ENCODE results near the gene SUN2. TPM values are rescaled to one million over a fixed set of nuclear protein-coding genes. Genes with fewer than 3 reads are reported as not detected.

Gene SUN2
- polyA plus RNA-seq, 1 donor from 2014 or later, result 172 TPM

DNA sequence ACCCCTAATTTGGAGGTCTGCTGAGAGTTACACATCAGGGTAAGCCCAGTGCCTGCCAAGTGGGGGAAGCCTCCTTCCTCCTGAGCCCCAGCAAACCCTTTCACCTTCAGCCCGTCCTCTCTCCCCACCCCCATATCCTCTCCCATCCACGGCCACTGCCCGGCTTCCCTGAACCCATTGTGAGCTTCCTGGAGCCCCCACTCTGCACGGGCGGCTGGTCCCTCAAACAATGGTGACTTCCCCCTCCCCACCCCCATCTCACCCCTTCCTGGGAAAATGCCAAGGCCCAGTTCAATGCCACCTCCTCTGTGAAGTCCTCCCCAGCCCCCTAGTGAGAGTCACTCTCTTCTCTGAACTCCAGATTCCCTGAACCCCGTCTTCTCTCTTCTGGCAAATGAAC is 20.3 kb upstream of the SUN2 start:
- H3K9me2 ChIP-seq (ENCODE audit: insufficient read depth, low read length), result no peaks in the 10 kb centered on the region
- TF ChIP-seq POLR2AphosphoS5 (IDR thresholded peaks at IDR 0.05) (no peak), REST (IDR thresholded peaks at IDR 0.05; ENCODE audit: borderline replicate concordance) (no peak), EZH2 (IDR thresholded peaks at IDR 0.05; ENCODE audit: borderline replicate concordance, insufficient read depth, low read length, poor library complexity, severe bottlenecking) (no peak), EP300 (conservative IDR thresholded peaks at IDR 0.05; ENCODE audit: poor library complexity, severe bottlenecking) (no peak), SMC3 (conservative IDR thresholded peaks at IDR 0.05; ENCODE audit: poor library complexity) (no peak), TAF1 (IDR thresholded peaks at IDR 0.05; ENCODE audit: low read depth) (no peak), RAD21 (conservative IDR thresholded peaks at IDR 0.05) (no peak), MXI1 (conservative IDR thresholded peaks at IDR 0.05; ENCODE audit: poor library complexity, severe bottlenecking) (no peak)
- TF ChIP-seq, protein P1, sequence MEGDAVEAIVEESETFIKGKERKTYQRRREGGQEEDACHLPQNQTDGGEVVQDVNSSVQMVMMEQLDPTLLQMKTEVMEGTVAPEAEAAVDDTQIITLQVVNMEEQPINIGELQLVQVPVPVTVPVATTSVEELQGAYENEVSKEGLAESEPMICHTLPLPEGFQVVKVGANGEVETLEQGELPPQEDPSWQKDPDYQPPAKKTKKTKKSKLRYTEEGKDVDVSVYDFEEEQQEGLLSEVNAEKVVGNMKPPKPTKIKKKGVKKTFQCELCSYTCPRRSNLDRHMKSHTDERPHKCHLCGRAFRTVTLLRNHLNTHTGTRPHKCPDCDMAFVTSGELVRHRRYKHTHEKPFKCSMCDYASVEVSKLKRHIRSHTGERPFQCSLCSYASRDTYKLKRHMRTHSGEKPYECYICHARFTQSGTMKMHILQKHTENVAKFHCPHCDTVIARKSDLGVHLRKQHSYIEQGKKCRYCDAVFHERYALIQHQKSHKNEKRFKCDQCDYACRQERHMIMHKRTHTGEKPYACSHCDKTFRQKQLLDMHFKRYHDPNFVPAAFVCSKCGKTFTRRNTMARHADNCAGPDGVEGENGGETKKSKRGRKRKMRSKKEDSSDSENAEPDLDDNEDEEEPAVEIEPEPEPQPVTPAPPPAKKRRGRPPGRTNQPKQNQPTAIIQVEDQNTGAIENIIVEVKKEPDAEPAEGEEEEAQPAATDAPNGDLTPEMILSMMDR (IDR thresholded peaks at IDR 0.05; ENCODE audit: poor library complexity, severe bottlenecking), result no peak
- H3K9me3 ChIP-seq (ENCODE audit: low read length), result no peaks in the 10 kb centered on the region
- no peak overlapping the region for H2AFZ ChIP-seq (ENCODE audit: low read depth, low read length)
- H3K27ac ChIP-seq (ENCODE audit: low read length), result no peak overlapping the region
- H3K79me2 ChIP-seq (replicated peaks; ENCODE audit: insufficient read depth, low read length), result no peaks in the 10 kb centered on the region
- no peaks in the 10 kb centered on the region for H3F3A ChIP-seq (ENCODE audit: insufficient read depth, low read length, poor library complexity, severe bottlenecking)
- no peaks in the 10 kb centered on the region for H3K36me3 ChIP-seq (ENCODE audit: insufficient read depth, low read length)
- H3K4me2 ChIP-seq (ENCODE audit: low read length), result no peak overlapping the region
- H3K9ac ChIP-seq (ENCODE audit: low read length), result no peak overlapping the region
- H3K27me3 ChIP-seq (ENCODE audit: insufficient read depth, low read depth, low read length), result no peaks in the 10 kb centered on the region
- H3K4me3 ChIP-seq (ENCODE audit: low read length), result no peak overlapping the region
- H4K20me1 ChIP-seq (ENCODE audit: insufficient read depth), result no peaks in the 10 kb centered on the region

DNA sequence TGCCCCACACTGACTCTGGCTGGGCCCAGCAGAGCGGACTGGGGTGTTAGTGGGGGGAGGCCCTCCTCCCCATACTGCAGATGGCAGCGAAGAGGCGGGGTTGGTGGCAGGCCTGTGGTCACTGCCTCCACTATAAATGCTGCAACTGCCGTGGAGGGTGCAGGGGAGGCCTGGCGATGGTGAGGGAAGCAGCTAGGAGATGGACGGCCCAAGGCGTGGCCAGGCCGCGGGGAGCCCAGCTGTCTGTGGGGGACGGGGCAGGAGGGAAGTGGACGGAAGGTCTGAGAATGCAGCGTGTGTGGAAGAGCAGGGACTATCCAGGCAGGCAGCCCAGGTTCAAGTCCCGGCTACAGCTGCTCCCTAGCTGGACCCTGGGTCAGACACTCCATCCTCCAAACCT is 19.9 kb upstream of the SUN2 start:
- H3F3A ChIP-seq (ENCODE audit: insufficient read depth, low read length, poor library complexity, severe bottlenecking), result no peaks in the 10 kb centered on the region
- no peak overlapping the region for H3K4me3 ChIP-seq (ENCODE audit: low read length)
- H3K79me2 ChIP-seq (replicated peaks; ENCODE audit: insufficient read depth, low read length), result no peaks in the 10 kb centered on the region
- no peaks in the 10 kb centered on the region for H4K20me1 ChIP-seq (ENCODE audit: insufficient read depth)
- H3K36me3 ChIP-seq (ENCODE audit: insufficient read depth, low read length), result no peaks in the 10 kb centered on the region
- H3K9me3 ChIP-seq (ENCODE audit: low read length), result no peaks in the 10 kb centered on the region
- no peak overlapping the region for H2AFZ ChIP-seq (ENCODE audit: low read depth, low read length)
- H3K27me3 ChIP-seq (ENCODE audit: insufficient read depth, low read depth, low read length), result no peaks in the 10 kb centered on the region
- no peak overlapping the region for H3K9ac ChIP-seq (ENCODE audit: low read length)
- no peak overlapping the region for H3K27ac ChIP-seq (ENCODE audit: low read length)
- no peak for TF ChIP-seq RAD21 (conservative IDR thresholded peaks at IDR 0.05)
- no peak for TF ChIP-seq MXI1 (conservative IDR thresholded peaks at IDR 0.05; ENCODE audit: poor library complexity, severe bottlenecking)
- TF ChIP-seq SMC3 (conservative IDR thresholded peaks at IDR 0.05; ENCODE audit: poor library complexity), result no peak
- TF ChIP-seq EZH2 (IDR thresholded peaks at IDR 0.05; ENCODE audit: borderline replicate concordance, insufficient read depth, low read length, poor library complexity, severe bottlenecking), result no peak
- TF ChIP-seq REST (IDR thresholded peaks at IDR 0.05; ENCODE audit: borderline replicate concordance), result no peak
- TF ChIP-seq TAF1 (IDR thresholded peaks at IDR 0.05; ENCODE audit: low read depth), result no peak
- TF ChIP-seq, protein P1 (IDR thresholded peaks at IDR 0.05; ENCODE audit: poor library complexity, severe bottlenecking), result no peak
- TF ChIP-seq EP300 (conservative IDR thresholded peaks at IDR 0.05; ENCODE audit: poor library complexity, severe bottlenecking), result no peak
- no peak for TF ChIP-seq POLR2AphosphoS5 (IDR thresholded peaks at IDR 0.05)
- H3K9me2 ChIP-seq (ENCODE audit: insufficient read depth, low read length), result no peaks in the 10 kb centered on the region
- H3K4me2 ChIP-seq (ENCODE audit: low read length), result no peak overlapping the region

All from neural cell (in vitro differentiated cells).